ENCODE results near the gene SLC35E4. TPM values are rescaled to one million over a fixed set of nuclear protein-coding genes. Genes with fewer than 3 reads are reported as not detected.
A peak's percentile ranks its signal among the peaks of the same experiment; 100 is the strongest.

The SLC35E4 gene
- total RNA-seq, 1 experiment from 2014 or later = 5.3 TPM

GRCh38 chr22:30606455-30607299, 28.9 kb upstream of the SLC35E4 start, which contains the start of gene TCN2 (continued):
- 0 out of 2 replicates have a peak, but pooled peaks have one; percentile 76 for TF ChIP-seq ZNF232 (CRISPR knock-in tag; IDR thresholded peaks at IDR 0.05)
- peak; percentile 83; the same call in 1 of the 2 replicates for TF ChIP-seq MYBL2 (CRISPR knock-in tag; IDR thresholded peaks at IDR 0.05)
- peak; percentile 97 for TF ChIP-seq USF1 (CRISPR knock-in tag; IDR thresholded peaks at IDR 0.05)
- TF ChIP-seq RELA (CRISPR knock-in tag; IDR thresholded peaks at IDR 0.05; ENCODE audit: borderline replicate concordance) = no peak
- peak; percentile 68; the same call in 1 of the 2 replicates for TF ChIP-seq ZNF416 (CRISPR knock-in tag; IDR thresholded peaks at IDR 0.05)
- TF ChIP-seq USF2 (CRISPR knock-in tag; IDR thresholded peaks at IDR 0.05) = peak; percentile 96
- no peak for TF ChIP-seq ATF2 (CRISPR knock-in tag; IDR thresholded peaks at IDR 0.05; ENCODE audit: borderline replicate concordance, low read depth)
- no peak for TF ChIP-seq STAT6 (CRISPR knock-in tag; conservative IDR thresholded peaks at IDR 0.05; ENCODE audit: low read depth)
- peak; percentile 83 for TF ChIP-seq SP1 (CRISPR knock-in tag; conservative IDR thresholded peaks at IDR 0.05)

- Mint-ChIP-seq H3K27ac (peak overlapping the region; percentile 35), H3K36me3 (peaks cover 20% of the 10 kb centered on the region), H3K27me3 (ENCODE audit: low read depth) (no peaks in the 10 kb centered on the region), H3K4me3 (peak overlapping the region; percentile 81), H3K4me1 (peaks cover 40% of the 10 kb centered on the region), H3K9me3 (no peaks in the 10 kb centered on the region)
- ATAC-seq (no peak), DNase-seq (ENCODE audit: low spot score) (no peak)
- TF ChIP-seq ZNF121 (CRISPR knock-in tag; IDR thresholded peaks at IDR 0.05) (peak; percentile 56; the same call in 1 of the 2 replicates), ZNF138 (CRISPR knock-in tag; conservative IDR thresholded peaks at IDR 0.05) (no peak), RELA (CRISPR knock-in tag; IDR thresholded peaks at IDR 0.05; ENCODE audit: borderline replicate concordance) (no peak)
- CTCF ChIA-PET = interaction anchor here (0.6 to 4.0 kb wide), 19 partner anchors 10 to 872 kb away, joined by 3 to 43 read pairs (median 4); partner anchors contain the start of genes DUSP18, PLA2G3, SLC35E4 and SMTN
- POLR2A ChIA-PET = interaction anchor here (1.0 to 1.5 kb wide), 3 partner anchors 20 to 147 kb away, joined by 3 read pairs; no protein-coding TSS in a partner anchor
These were observed 28.2 kb upstream of the SLC35E4 start for GRCh38 chr22:30607300-30607930.

GRCh38 chr22:30607939-30608338, 27.6 kb upstream of the SLC35E4 start:
- DNase-seq (ENCODE audit: low spot score) (no peak), ATAC-seq (no peak)
- no peaks in the 10 kb centered on the region for H3K9me3 Mint-ChIP-seq
- no peaks in the 10 kb centered on the region for H3K27me3 Mint-ChIP-seq (ENCODE audit: low read depth)
- peak overlapping the region; percentile 35 for H3K27ac Mint-ChIP-seq
- peaks cover 40% of the 10 kb centered on the region for H3K4me1 Mint-ChIP-seq
- CTCF ChIA-PET = interaction anchor here (0.8 to 4.0 kb wide), 10 partner anchors 10 to 473 kb away, joined by 3 to 43 read pairs (median 6); partner anchors contain the start of genes SLC35E4 and SMTN
- peaks cover 25% of the 10 kb centered on the region for H3K36me3 Mint-ChIP-seq
- H3K4me3 Mint-ChIP-seq = peak overlapping the region; percentile 81
- POLR2A ChIA-PET = interaction anchor here (1.5 kb wide), 1 partner anchor 20 kb away, joined by 3 read pairs; no protein-coding TSS in a partner anchor
- TF ChIP-seq SMAD4 (CRISPR knock-in tag; IDR thresholded peaks at IDR 0.05) (no peak), GRHL2 (CRISPR knock-in tag; IDR thresholded peaks at IDR 0.05; ENCODE audit: insufficient replicate concordance, severe bottlenecking) (no peak), FOXJ3 (CRISPR knock-in tag; IDR thresholded peaks at IDR 0.05; ENCODE audit: borderline replicate concordance) (no peak), NR2C2 (CRISPR knock-in tag; IDR thresholded peaks at IDR 0.05) (no peak), HMGA2 (CRISPR knock-in tag; IDR thresholded peaks at IDR 0.05) (no peak), ZBTB21 (CRISPR knock-in tag; IDR thresholded peaks at IDR 0.05; ENCODE audit: borderline replicate concordance) (no peak), USF2 (CRISPR knock-in tag; IDR thresholded peaks at IDR 0.05) (no peak), ZSCAN18 (CRISPR knock-in tag; IDR thresholded peaks at IDR 0.05) (no peak), ZNF317 (CRISPR knock-in tag; IDR thresholded peaks at IDR 0.05; ENCODE audit: borderline replicate concordance, low read depth) (no peak)

Measured in WTC11 (cell line).